Measurements from ENCODE around the gene IFIT1. TPM values are rescaled to one million over a fixed set of nuclear protein-coding genes. Genes with fewer than 3 reads are reported as not detected.
"Not testable (repeated sequence)": the region's sequence is repeated elsewhere in the genome, so short reads cannot be mapped to it uniquely, and the experiment has no call there.

The IFIT1 gene
- total RNA-seq, 1 donor from 2014 or later: 7.4 TPM

DNA sequence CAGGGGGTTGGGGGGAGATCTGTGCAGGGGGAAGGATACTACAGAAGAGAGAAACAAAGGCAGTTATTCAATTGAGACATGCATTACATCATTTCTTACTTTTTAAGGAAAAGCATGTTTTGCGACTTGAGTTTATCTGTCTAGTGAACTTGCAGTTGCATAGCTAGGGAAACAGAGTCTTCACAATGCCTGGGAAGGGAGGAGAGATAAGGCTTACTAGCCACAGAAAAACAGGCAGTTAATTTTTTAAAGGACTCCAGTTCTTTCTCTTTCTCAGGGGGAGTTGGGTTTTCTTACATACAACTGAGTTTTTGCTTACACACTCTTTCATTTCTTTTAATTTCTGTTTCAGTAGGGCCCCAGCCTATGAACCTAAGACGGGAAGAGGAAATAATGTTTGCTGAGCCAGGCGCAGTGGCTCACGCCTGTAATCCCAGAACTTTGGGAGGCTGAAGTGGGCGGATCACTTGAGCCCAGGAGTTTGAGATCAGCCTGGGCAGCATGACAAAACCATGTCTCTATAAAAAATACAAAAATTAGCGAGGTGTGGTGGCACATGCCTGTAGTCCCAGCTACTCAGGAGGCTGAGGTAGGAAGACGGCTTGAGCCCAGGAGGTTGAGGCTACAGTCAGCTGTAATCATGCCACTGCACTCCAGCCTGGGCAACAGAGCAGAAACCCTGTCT, 41.6 kb upstream of the IFIT1 start:
- H3K27me3 ChIP-seq; intact Hi-C loops (cut with DNase I); H3K36me3 ChIP-seq; H3K9me3 ChIP-seq; DNase-seq (ENCODE audit: extremely low spot score in 2 of 2): not testable (repeated sequence)
- H3K4me3 ChIP-seq: peak overlapping the region in 1 of 2 donors; percentile 4
- peak overlapping the region; percentile 85 for H3K27ac ChIP-seq
- peaks cover 37% of the 10 kb centered on the region for H3K4me1 ChIP-seq
- peak in 1 of 2 donors; percentile 30 for TF ChIP-seq POLR2AphosphoS5 (IDR thresholded peaks at IDR 0.05; ENCODE audit: insufficient read depth in 1 of 2, low read depth in 1 of 2)

GRCh38 chr10:89351412-89351779, 41.0 kb upstream of the IFIT1 start:
- no peak for TF ChIP-seq POLR2AphosphoS5 (IDR thresholded peaks at IDR 0.05; ENCODE audit: insufficient read depth in 1 of 2, low read depth in 1 of 2)
- TF ChIP-seq, protein P1, sequence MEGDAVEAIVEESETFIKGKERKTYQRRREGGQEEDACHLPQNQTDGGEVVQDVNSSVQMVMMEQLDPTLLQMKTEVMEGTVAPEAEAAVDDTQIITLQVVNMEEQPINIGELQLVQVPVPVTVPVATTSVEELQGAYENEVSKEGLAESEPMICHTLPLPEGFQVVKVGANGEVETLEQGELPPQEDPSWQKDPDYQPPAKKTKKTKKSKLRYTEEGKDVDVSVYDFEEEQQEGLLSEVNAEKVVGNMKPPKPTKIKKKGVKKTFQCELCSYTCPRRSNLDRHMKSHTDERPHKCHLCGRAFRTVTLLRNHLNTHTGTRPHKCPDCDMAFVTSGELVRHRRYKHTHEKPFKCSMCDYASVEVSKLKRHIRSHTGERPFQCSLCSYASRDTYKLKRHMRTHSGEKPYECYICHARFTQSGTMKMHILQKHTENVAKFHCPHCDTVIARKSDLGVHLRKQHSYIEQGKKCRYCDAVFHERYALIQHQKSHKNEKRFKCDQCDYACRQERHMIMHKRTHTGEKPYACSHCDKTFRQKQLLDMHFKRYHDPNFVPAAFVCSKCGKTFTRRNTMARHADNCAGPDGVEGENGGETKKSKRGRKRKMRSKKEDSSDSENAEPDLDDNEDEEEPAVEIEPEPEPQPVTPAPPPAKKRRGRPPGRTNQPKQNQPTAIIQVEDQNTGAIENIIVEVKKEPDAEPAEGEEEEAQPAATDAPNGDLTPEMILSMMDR (IDR thresholded peaks at IDR 0.05): no peak
- TF ChIP-seq POLR2A (IDR thresholded peaks at IDR 0.05): no peak
- Histone ChIP-seq H3K27me3 (no peaks in the 10 kb centered on the region), H3K9me3 (no peaks in the 10 kb centered on the region), H3K4me1 (peaks cover 37% of the 10 kb centered on the region), H3K36me3 (no peaks in the 10 kb centered on the region), H3K4me3 (peak overlapping the region in 1 of 2 donors; percentile 4), H3K27ac (peak overlapping the region; percentile 85)
- intact Hi-C loops (cut with DNase I): no loop called here
- no peak for DNase-seq (ENCODE audit: extremely low spot score in 2 of 2)

DNA sequence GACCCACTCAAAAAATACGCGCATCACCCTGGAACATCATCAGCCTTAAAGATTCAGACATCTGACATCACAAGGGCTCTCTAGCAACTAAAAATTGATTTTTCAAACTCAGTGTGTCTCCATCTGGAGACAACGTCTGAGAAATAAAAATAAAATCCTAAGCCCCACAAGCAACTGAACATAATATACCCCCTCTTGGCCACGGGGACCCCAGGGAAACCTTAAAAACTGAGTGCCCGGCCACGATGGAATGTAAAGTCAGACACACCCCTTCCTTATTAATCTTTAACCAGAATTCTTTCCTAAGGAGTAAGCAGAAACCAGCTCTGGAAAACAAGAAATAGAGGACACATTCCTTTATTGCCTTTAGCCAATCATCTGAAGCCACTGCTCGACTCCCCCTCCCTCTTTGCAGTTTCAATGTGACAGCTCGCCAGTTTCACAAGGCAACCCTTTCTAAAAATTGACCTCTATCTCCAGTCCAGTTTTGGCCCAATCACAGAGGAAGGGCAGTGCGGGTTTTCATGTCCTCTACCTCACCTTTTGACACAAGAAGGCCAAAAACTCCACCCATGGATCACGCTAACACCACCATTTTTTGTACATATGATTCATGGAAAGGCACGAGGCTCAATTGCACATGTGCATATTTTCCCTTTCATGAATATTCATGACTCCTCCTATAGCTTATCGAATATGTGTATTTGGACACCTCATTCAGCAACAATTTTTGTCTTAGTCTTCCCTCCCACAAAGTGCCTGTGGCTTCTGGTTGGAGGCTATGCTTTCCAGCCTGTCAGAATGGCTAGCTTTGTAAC, 40.4 kb upstream of the IFIT1 start:
- Histone ChIP-seq H3K9me3 (no peaks in the 10 kb centered on the region), H3K36me3 (no peaks in the 10 kb centered on the region), H3K27ac (peak overlapping the region; percentile 85), H3K27me3 (no peaks in the 10 kb centered on the region), H3K4me3 (peak overlapping the region in 1 of 2 donors; percentile 4), H3K4me1 (peaks cover 37% of the 10 kb centered on the region)
- peak in 1 of 2 donors; percentile 45 for TF ChIP-seq POLR2AphosphoS5 (IDR thresholded peaks at IDR 0.05; ENCODE audit: insufficient read depth in 1 of 2, low read depth in 1 of 2)
- TF ChIP-seq, protein P1 (IDR thresholded peaks at IDR 0.05): no peak
- intact Hi-C loops (cut with DNase I): no loop called here
- no peak for DNase-seq (ENCODE audit: extremely low spot score in 2 of 2)

GRCh38 chr10:89352802-89353201, 39.6 kb upstream of the IFIT1 start:
- no peak for TF ChIP-seq POLR2AphosphoS5 (IDR thresholded peaks at IDR 0.05; ENCODE audit: insufficient read depth in 1 of 2, low read depth in 1 of 2)
- no peak for TF ChIP-seq POLR2A (IDR thresholded peaks at IDR 0.05)
- TF ChIP-seq, protein P1 (IDR thresholded peaks at IDR 0.05): no peak
- DNase-seq (ENCODE audit: extremely low spot score in 2 of 2): no peak
- Histone ChIP-seq H3K27me3 (no peaks in the 10 kb centered on the region), H3K36me3 (no peaks in the 10 kb centered on the region), H3K27ac (peak overlapping the region; percentile 85), H3K9me3 (no peaks in the 10 kb centered on the region), H3K4me3 (no peak overlapping the region), H3K4me1 (peaks cover 30% of the 10 kb centered on the region)
- intact Hi-C loops (cut with DNase I): no loop called here

DNA sequence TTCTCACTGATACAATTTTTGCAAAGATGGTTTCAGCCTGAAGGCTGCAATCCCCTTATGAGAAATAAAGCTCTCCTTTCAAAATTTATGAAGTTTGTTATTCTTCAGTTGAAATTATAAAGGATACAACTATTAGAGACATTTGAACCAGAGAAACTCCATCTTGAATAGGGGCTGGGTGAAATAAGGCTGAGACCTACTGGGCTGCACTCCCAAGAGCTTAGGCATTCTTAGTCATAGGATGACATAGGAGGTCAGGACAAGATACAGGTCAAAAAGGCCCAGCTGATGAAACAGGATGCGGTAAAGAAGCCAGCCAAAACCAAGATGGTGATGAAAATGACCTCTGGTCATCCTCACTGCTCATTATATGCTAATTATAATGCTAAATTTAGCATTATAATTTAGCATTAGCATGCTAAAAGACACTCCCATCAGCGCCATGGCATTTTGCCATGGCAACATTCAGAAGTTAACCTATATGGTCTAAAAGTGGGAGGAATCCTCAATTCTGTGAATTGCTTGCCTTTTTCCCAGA, 37.0 kb upstream of the IFIT1 start:
- DNase-seq (ENCODE audit: extremely low spot score in 2 of 2): no peak
- peaks cover 21% of the 10 kb centered on the region for H3K4me1 ChIP-seq
- H3K4me3 ChIP-seq: no peak overlapping the region
- no peaks in the 10 kb centered on the region for H3K27me3 ChIP-seq
- TF ChIP-seq POLR2AphosphoS5 (IDR thresholded peaks at IDR 0.05; ENCODE audit: insufficient read depth in 1 of 2, low read depth in 1 of 2) (no peak), POLR2A (IDR thresholded peaks at IDR 0.05) (no peak)
- TF ChIP-seq, protein P1 (IDR thresholded peaks at IDR 0.05): no peak
- H3K27ac ChIP-seq: no peak overlapping the region
- no peaks in the 10 kb centered on the region for H3K36me3 ChIP-seq
- no peaks in the 10 kb centered on the region for H3K9me3 ChIP-seq
- intact Hi-C loops (cut with DNase I): no loop called here
